Measurements from ENCODE around the gene SORL1-AS1.

The SORL1-AS1 gene

GRCh38 chr11:121443688-121444275, 9.0 kb downstream of the SORL1-AS1 start:
- TF ChIP-seq, protein P1, sequence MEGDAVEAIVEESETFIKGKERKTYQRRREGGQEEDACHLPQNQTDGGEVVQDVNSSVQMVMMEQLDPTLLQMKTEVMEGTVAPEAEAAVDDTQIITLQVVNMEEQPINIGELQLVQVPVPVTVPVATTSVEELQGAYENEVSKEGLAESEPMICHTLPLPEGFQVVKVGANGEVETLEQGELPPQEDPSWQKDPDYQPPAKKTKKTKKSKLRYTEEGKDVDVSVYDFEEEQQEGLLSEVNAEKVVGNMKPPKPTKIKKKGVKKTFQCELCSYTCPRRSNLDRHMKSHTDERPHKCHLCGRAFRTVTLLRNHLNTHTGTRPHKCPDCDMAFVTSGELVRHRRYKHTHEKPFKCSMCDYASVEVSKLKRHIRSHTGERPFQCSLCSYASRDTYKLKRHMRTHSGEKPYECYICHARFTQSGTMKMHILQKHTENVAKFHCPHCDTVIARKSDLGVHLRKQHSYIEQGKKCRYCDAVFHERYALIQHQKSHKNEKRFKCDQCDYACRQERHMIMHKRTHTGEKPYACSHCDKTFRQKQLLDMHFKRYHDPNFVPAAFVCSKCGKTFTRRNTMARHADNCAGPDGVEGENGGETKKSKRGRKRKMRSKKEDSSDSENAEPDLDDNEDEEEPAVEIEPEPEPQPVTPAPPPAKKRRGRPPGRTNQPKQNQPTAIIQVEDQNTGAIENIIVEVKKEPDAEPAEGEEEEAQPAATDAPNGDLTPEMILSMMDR (conservative IDR thresholded peaks at IDR 0.05; ENCODE audit: control insufficient read depth, insufficient read depth, low read depth, low read length) = no peak
- no peak overlapping the region for H3K4me3 ChIP-seq (ENCODE audit: control insufficient read depth, low read depth, low read length)
- no peak for DNase-seq (ENCODE audit: low read depth)

DNA sequence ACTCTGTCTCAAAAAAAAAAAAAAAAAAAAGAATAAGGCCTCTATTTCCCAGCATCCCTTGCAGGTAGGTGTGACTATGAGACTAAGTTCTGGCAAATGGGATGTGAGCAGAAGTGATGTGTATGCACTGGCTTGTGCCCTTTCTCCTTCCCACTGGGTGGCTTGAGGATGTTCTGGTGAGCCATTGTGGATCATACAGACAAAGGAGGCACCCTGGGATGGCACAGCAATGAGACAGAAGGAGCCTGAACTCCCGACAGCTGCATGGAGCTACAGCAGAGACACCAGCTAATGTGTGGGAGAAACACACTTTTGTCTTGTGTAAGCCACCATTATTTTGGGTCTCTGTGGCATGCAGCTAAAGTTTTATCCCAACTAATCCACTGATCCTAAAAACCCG, 11.2 kb downstream of the SORL1-AS1 start:
- DNase-seq (ENCODE audit: low read depth) = no peak
- TF ChIP-seq, protein P1 (conservative IDR thresholded peaks at IDR 0.05; ENCODE audit: control insufficient read depth, insufficient read depth, low read depth, low read length) = no peak
- H3K4me3 ChIP-seq (ENCODE audit: control insufficient read depth, low read depth, low read length) = no peak overlapping the region

DNA sequence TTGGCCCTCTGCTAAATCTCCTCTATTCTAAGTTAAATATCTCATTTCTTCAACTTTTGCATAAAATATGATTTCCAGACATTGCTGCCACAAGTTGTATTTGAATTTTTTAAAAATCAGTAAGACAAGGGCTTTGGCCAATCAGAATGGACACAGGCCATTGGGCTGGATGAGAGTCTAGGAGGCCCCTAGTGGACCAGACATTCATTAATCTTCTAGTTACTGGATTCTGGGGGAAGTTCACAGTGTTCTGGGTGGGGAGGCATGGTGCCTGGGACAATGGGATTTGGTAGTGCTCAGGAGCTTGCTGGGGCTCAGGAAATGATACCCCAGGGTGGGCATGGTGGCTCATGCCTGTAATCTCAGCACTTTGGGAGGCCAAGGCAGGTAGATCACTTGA, 13.0 kb downstream of the SORL1-AS1 start:
- DNase-seq (ENCODE audit: low read depth) = no peak
- H3K4me3 ChIP-seq (ENCODE audit: control insufficient read depth, low read depth, low read length) = no peak overlapping the region
- TF ChIP-seq, protein P1 (conservative IDR thresholded peaks at IDR 0.05; ENCODE audit: control insufficient read depth, insufficient read depth, low read depth, low read length) = no peak

DNA sequence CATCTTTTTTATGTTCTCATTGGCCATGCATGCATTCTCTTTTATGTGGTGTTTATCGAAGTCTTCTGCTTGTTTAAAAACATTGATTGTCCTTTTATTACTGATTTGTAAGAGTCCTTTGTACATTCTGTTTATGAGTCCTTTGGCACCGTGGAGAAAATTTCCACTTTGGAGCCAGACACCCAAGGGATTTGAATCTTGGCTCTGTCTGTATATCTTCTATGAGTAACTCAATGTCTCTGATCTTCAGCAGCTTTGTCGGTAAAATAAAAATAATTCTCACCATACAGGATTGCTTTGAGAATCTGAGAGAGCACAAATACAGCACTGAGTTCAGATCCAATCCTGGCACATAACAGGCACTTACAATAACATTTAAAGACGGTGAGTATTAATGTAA, 13.4 kb downstream of the SORL1-AS1 start:
- H3K4me3 ChIP-seq (ENCODE audit: control insufficient read depth, low read depth, low read length) = no peak overlapping the region
- TF ChIP-seq, protein P1 (conservative IDR thresholded peaks at IDR 0.05; ENCODE audit: control insufficient read depth, insufficient read depth, low read depth, low read length) = no peak
- peak; percentile 27 for DNase-seq (ENCODE audit: low read depth)

GRCh38 chr11:121437686-121438078, 15.1 kb downstream of the SORL1-AS1 start:
- TF ChIP-seq, protein P1 (conservative IDR thresholded peaks at IDR 0.05; ENCODE audit: control insufficient read depth, insufficient read depth, low read depth, low read length) = no peak
- DNase-seq (ENCODE audit: low read depth) = no peak
- no peak overlapping the region for H3K4me3 ChIP-seq (ENCODE audit: control insufficient read depth, low read depth, low read length)

DNA sequence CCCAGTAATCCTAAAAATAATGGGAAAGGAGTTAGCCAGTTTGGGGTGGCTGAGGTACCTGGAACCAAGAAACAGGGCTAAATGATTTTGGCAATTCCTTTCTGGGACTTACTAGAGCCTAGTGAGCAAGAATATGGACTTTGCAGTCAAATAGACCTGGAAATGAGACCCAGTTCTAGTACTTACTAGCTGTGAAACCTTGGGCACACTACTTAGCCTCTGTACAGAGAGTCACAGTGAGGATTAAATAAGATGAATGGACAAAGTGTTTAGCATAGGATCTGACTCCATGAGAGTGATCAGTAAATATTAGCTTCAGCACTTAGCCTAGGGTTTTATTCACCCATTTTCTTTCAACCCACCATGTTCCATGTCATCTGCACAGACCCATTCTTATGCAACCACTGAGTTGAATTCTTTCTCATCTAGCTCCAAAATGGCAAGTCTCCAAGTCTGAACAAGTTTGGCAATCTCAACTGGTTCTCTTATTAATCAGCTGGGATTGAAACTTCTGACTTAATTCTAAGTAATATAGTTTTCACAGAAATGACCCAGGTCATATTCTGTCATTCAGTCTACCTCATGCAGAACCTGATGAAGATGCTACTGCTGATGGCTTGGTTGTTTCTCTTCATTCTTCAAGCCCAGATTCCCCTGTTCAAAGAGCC, 15.6 kb downstream of the SORL1-AS1 start:
- TF ChIP-seq, protein P1 (conservative IDR thresholded peaks at IDR 0.05; ENCODE audit: control insufficient read depth, insufficient read depth, low read depth, low read length) = no peak
- DNase-seq (ENCODE audit: low read depth) = peak; percentile 75
- no peak overlapping the region for H3K4me3 ChIP-seq (ENCODE audit: control insufficient read depth, low read depth, low read length)
